CD4-positive, alpha-beta T cell (primary cell): ENCODE results near the gene FSHR. TPM values are rescaled to one million over a fixed set of nuclear protein-coding genes. Genes with fewer than 3 reads are reported as not detected.

Source experiments
- ATAC-seq: fragments of 200-7000 bp; cut with Tn5 transposase; one replicate; pipeline ENCODE4 v1.10.0; 2022; ENCODE audit warnings: mild to moderate bottlenecking; ENCODE audit not compliant: poor library complexity
- CTCF ChIA-PET: fragments of 350-600 bp; sonication (Branson Sonifier 250); formaldehyde crosslinking; loops from one replicate; lab custom pipeline; 2021; ENCODE audit warnings: antibody characterized with exemption, inconsistent platforms; lab: Charles Lee
- POLR2A ChIA-PET: fragments of 350-600 bp; sonication (Branson Sonifier 250); formaldehyde crosslinking; loops from one replicate; lab custom pipeline; 2021; ENCODE audit warnings: antibody characterized with exemption, inconsistent platforms; lab: Charles Lee
- DNase-seq, 14 experiments: peaks; one replicate each; pipeline ENCODE4 v3.0.0-alpha.2; 2013 to 2020; ENCODE audit warnings: mixed read lengths in 2 of 14
- H3K27ac ChIP-seq, 2 donors: one replicate each; pipeline versions ENCODE4 v1.5.1 to v1.7.0; 2013; ENCODE audit warnings: low read length in 2 of 2, low read depth in 1 of 2, mild to moderate bottlenecking in 1 of 2
- H3K27me3 ChIP-seq, 2 experiments: 1 replicate in 1 of 2; 2 replicates in 1 of 2; pipeline versions ENCODE4 v1.6.1 to v1.7.0; 2013; ENCODE audit warnings: low read length in 2 of 2, control low read depth in 1 of 2, mild to moderate bottlenecking in 1 of 2, moderate library complexity in 1 of 2; ENCODE audit not compliant: insufficient read depth in 2 of 2, control insufficient read depth in 1 of 2
- H3K36me3 ChIP-seq: one replicate; pipeline ENCODE4 v1.6.1; 2013; ENCODE audit warnings: low read length, control low read depth; ENCODE audit not compliant: insufficient read depth
- H3K4me1 ChIP-seq: one replicate; pipeline ENCODE4 v1.6.1; 2013; ENCODE audit warnings: low read length, control low read depth; ENCODE audit not compliant: insufficient read depth
- H3K4me3 ChIP-seq: one replicate; pipeline ENCODE4 v1.5.1; 2013; ENCODE audit warnings: mild to moderate bottlenecking, low read length, moderate library complexity
- H3K9me3 ChIP-seq, 2 experiments: 1 replicate in 1 of 2; 2 replicates in 1 of 2; pipeline versions ENCODE4 v1.6.1 to v1.7.0; 2013; ENCODE audit warnings: low read length in 2 of 2, mild to moderate bottlenecking in 2 of 2, control low read depth in 1 of 2, moderate library complexity in 1 of 2; ENCODE audit not compliant: control insufficient read depth in 1 of 2, insufficient read depth in 1 of 2
- H3K27ac Mint-ChIP-seq: one replicate; pipeline ENCODE4 v1.8.0; 2020; ENCODE audit warnings: mixed read lengths
- H3K27me3 Mint-ChIP-seq: one replicate; pipeline ENCODE4 v1.8.0; 2021; ENCODE audit warnings: mixed read lengths
- H3K36me3 Mint-ChIP-seq: one replicate; pipeline ENCODE4 v1.8.0; 2021; ENCODE audit warnings: low read depth, mixed read lengths
- H3K4me1 Mint-ChIP-seq: one replicate; pipeline ENCODE4 v1.8.0; 2021; ENCODE audit warnings: low read depth, mixed read lengths
- H3K4me3 Mint-ChIP-seq: one replicate; pipeline ENCODE4 v1.8.0; 2020; ENCODE audit warnings: mild to moderate bottlenecking, mixed read lengths
- H3K9me3 Mint-ChIP-seq: one replicate; pipeline ENCODE4 v1.8.0; 2020; ENCODE audit warnings: mixed read lengths
- intact Hi-C, 2 experiments: fragments of 100-400 bp; cut with DNase I in 1 of 2; cut with micrococcal nuclease in 1 of 2; formaldehyde crosslinking; loops; one replicate each; pipeline versions ENCODE4 v1.15.1 to v1.9.0; 2023 to 2025; cut with DNase I, micrococcal nuclease
- total RNA-seq, 174 experiments: library from RNA in 2 of 174; stranded (reverse) in 2 of 174; gene quantifications; one replicate each; pipeline ENCODE4 v1.2.3 and lab custom pipeline; 2021 to 2026
- TF ChIP-seq, protein P1 (sequence below): fragments of 200-600 bp; IDR thresholded peaks from one replicate; pipeline ENCODE4 v1.8.0; 2022; ENCODE audit warnings: antibody characterized with exemption, mild to moderate bottlenecking

The FSHR gene
- total RNA-seq, 2 experiments from 2014 or later = not detected

DNA sequence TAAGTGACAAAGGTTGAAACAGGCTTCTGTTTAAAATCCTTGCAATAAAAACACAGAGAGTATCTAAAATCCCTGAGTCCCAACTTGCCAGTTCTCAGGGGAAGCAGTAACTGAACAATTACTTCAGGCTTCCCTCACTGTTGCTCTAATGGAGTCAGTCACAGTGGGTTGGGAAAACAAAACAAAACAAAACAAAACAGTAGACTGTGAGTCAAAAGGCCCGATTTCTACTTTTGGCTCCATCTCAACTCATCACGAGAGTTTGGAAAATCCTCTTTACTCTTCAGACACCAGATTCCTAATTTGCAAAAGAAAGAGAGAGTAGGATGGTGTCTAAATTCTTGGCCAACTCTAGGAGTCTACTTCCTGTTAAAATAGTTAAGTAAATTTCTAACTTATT, 1.1 kb downstream of the FSHR start:
- Mint-ChIP-seq H3K36me3 (no peaks in the 10 kb centered on the region), H3K9me3 (peaks cover 2% of the 10 kb centered on the region), H3K27me3 (no peaks in the 10 kb centered on the region), H3K4me3 (no peak overlapping the region), H3K27ac (no peak overlapping the region), H3K4me1 (no peaks in the 10 kb centered on the region)
- no peak for ATAC-seq
- intact Hi-C loops = no loop called here
- TF ChIP-seq, protein P1, sequence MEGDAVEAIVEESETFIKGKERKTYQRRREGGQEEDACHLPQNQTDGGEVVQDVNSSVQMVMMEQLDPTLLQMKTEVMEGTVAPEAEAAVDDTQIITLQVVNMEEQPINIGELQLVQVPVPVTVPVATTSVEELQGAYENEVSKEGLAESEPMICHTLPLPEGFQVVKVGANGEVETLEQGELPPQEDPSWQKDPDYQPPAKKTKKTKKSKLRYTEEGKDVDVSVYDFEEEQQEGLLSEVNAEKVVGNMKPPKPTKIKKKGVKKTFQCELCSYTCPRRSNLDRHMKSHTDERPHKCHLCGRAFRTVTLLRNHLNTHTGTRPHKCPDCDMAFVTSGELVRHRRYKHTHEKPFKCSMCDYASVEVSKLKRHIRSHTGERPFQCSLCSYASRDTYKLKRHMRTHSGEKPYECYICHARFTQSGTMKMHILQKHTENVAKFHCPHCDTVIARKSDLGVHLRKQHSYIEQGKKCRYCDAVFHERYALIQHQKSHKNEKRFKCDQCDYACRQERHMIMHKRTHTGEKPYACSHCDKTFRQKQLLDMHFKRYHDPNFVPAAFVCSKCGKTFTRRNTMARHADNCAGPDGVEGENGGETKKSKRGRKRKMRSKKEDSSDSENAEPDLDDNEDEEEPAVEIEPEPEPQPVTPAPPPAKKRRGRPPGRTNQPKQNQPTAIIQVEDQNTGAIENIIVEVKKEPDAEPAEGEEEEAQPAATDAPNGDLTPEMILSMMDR = no peak
- Histone ChIP-seq H3K4me1 (no peaks in the 10 kb centered on the region), H3K36me3 (no peaks in the 10 kb centered on the region), H3K4me3 (no peak overlapping the region), H3K27me3 (no peaks in the 10 kb centered on the region), H3K27ac (no peak overlapping the region), H3K9me3 (no peaks in the 10 kb centered on the region)
- DNase-seq = no peak
- ChIA-PET CTCF (no interaction called here), POLR2A (no interaction called here)

- H3K9me3 ChIP-seq = no peaks in the 10 kb centered on the region
- intact Hi-C loops = no loop called here
- no peaks in the 10 kb centered on the region for H3K36me3 ChIP-seq
- Mint-ChIP-seq H3K4me3 (no peak overlapping the region), H3K36me3 (no peaks in the 10 kb centered on the region), H3K9me3 (peaks cover 2% of the 10 kb centered on the region), H3K27me3 (no peaks in the 10 kb centered on the region), H3K4me1 (no peaks in the 10 kb centered on the region), H3K27ac (no peak overlapping the region)
- DNase-seq (no peak), ATAC-seq (no peak)
- H3K4me1 ChIP-seq = no peaks in the 10 kb centered on the region
- no peak overlapping the region for H3K4me3 ChIP-seq
- TF ChIP-seq, protein P1 = no peak
- ChIA-PET POLR2A (no interaction called here), CTCF (no interaction called here)
- no peak overlapping the region for H3K27ac ChIP-seq
- H3K27me3 ChIP-seq = no peaks in the 10 kb centered on the region
Observed at GRCh38 chr2:49152824-49153223, 1.5 kb downstream of the FSHR start.

GRCh38 chr2:49146401-49146800, 7.9 kb downstream of the FSHR start:
- CTCF ChIA-PET = no interaction called here
- intact Hi-C loops = no loop called here

More at GRCh38 chr2:49146401-49146800, 7.9 kb downstream of the FSHR start:
- H3K36me3 ChIP-seq = no peaks in the 10 kb centered on the region
- H3K9me3 ChIP-seq = no peaks in the 10 kb centered on the region
- Mint-ChIP-seq H3K4me3 (no peak overlapping the region), H3K27ac (no peak overlapping the region), H3K4me1 (no peaks in the 10 kb centered on the region), H3K9me3 (peaks cover 2% of the 10 kb centered on the region), H3K27me3 (no peaks in the 10 kb centered on the region), H3K36me3 (no peaks in the 10 kb centered on the region)
- no peak for DNase-seq
- H3K27ac ChIP-seq = no peak overlapping the region
- no peak overlapping the region for H3K4me3 ChIP-seq
- TF ChIP-seq, protein P1 = no peak
- H3K27me3 ChIP-seq = no peaks in the 10 kb centered on the region
- H3K4me1 ChIP-seq = no peaks in the 10 kb centered on the region
- ATAC-seq = no peak
- POLR2A ChIA-PET = no interaction called here
